GM12865 (cell line): ENCODE results near the gene PAAF1.
A peak's percentile ranks its signal among the peaks of the same experiment; 100 is the strongest.

Experiments
- DNase-seq: peaks from one replicate; pipeline ENCODE4 v3.0.0; 2010; ENCODE audit warnings: low read depth
- H3K4me3 ChIP-seq: 2 replicates; pipeline ENCODE4 v1.5.1; 2011; ENCODE audit warnings: mild to moderate bottlenecking, low read depth, low read length, control low read depth
- CTCF ChIP-seq: IDR thresholded peaks from 2 replicates; pipeline ENCODE4 v1.5.1; 2011; ENCODE audit warnings: low read length, control low read depth, low read depth, inconsistent platforms; ENCODE audit not compliant: insufficient read depth; ENCODE audit errors: missing control alignments

The PAAF1 gene

GRCh38 chr11:73969991-73970800 lies 93.4 kb downstream of the PAAF1 start:
- no peak for DNase-seq
- no peak for TF ChIP-seq CTCF

GRCh38 chr11:73971175-73971719 lies 94.4 kb downstream of the PAAF1 start:
- no peak for TF ChIP-seq CTCF
- DNase-seq, result peak; percentile 30
- no peak overlapping the region for H3K4me3 ChIP-seq

More at GRCh38 chr11:73969991-73970800, 93.4 kb downstream of the PAAF1 start:
- no peak overlapping the region for H3K4me3 ChIP-seq

- no peak for DNase-seq
- TF ChIP-seq CTCF, result no peak
Measured at GRCh38 chr11:73972187-73972586, 95.4 kb downstream of the PAAF1 start.

GRCh38 chr11:73972620-73973449 lies 96.0 kb downstream of the PAAF1 start:
- DNase-seq, result no peak
- no peak overlapping the region for H3K4me3 ChIP-seq
- no peak for TF ChIP-seq CTCF

More at GRCh38 chr11:73972187-73972586, 95.4 kb downstream of the PAAF1 start:
- H3K4me3 ChIP-seq, result no peak overlapping the region

GRCh38 chr11:73974604-73975478 lies 98.0 kb downstream of the PAAF1 start:
- TF ChIP-seq CTCF, result no peak

GRCh38 chr11:73975479-73975757 lies 98.6 kb downstream of the PAAF1 start:
- DNase-seq, result no peak
- no peak for TF ChIP-seq CTCF
- H3K4me3 ChIP-seq, result no peak overlapping the region

More at GRCh38 chr11:73974604-73975478, 98.0 kb downstream of the PAAF1 start:
- no peak for DNase-seq
- H3K4me3 ChIP-seq, result no peak overlapping the region
